GM12801 (cell line): Measurements from ENCODE around the gene EYS.

Source experiments
- CTCF ChIP-seq: IDR thresholded peaks from one replicate; pipeline ENCODE4 v1.5.1; 2011; ENCODE audit warnings: control low read depth; ENCODE audit not compliant: insufficient read length; ENCODE audit errors: extremely low read depth

Gene EYS

GRCh38 chr6:64254558-64254957, 1452.5 kb downstream of the EYS start:
- no peak for TF ChIP-seq CTCF

- no peak for TF ChIP-seq CTCF
Observed at GRCh38 chr6:64252256-64252655, 1454.8 kb downstream of the EYS start.

- no peak for TF ChIP-seq CTCF
Observed at GRCh38 chr6:64250126-64250525, 1456.9 kb downstream of the EYS start.

GRCh38 chr6:64249115-64249514, 1457.9 kb downstream of the EYS start:
- TF ChIP-seq CTCF: no peak

GRCh38 chr6:64243618-64244017, 1463.4 kb downstream of the EYS start:
- no peak for TF ChIP-seq CTCF

GRCh38 chr6:64238071-64238470, 1469.0 kb downstream of the EYS start:
- no peak for TF ChIP-seq CTCF

- no peak for TF ChIP-seq CTCF
Observed at GRCh38 chr6:64233746-64234145, 1473.3 kb downstream of the EYS start.

GRCh38 chr6:64231928-64232327, 1475.1 kb downstream of the EYS start:
- TF ChIP-seq CTCF: no peak
